Endothelial cell of hepatic sinusoid (primary cell): ENCODE results near the gene PMPCA.
"Not testable (repeated sequence)": the region's sequence is repeated elsewhere in the genome, so short reads cannot be mapped to it uniquely, and the experiment has no call there.

ENCODE experiments used
- in situ Hi-C: cut with HindIII; loops from 2 replicates; pipeline ENCODE4 v1.10.0; 2017; ENCODE audit warnings: low sequenced_read_pairs

PMPCA gene

DNA sequence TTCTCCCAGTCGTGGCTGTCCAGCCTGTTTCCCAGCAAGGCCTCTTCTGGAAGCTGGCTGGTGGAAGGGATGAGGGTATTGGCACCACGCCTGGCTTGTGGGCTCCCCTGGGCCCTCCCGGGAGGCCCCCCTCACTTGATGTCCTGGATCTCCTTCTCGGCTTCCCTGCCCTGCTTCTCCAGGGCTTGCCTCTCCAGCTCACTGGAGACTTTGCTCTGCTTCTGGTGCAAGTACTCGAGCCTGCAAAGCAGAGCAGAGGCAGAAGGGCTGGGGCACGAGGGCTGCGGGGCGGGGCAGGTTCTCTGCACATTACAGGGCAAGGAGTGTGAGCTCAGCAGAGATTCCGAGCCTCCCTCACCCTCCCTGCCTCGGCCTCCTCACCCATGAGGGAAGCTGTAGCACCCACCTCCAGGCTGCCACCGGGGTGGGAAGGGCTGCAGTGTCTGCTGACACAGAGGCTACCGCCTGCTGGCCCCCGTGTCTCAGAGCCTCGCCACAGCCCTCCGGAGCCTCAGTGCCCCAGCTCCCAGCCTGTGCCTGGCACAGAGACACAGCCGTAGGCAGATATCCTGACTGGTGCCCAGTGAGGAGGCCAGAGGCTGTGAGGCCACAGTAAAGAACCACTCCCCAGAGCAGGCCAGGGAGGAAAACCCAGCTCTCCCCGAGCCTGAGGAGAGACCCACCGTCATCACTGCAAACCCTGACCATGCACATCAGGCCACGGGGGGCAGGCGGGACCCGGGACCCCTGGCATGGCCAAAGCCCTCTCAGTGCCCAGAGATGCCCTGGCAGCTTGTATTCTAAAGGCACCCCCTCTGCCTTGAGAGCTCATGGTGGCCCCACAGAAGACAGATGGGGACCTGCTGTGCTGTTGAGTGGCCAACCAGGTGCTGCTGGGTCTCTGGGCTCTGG is 17.7 kb upstream of the PMPCA start:
- in situ Hi-C loops, result no loop called here

DNA sequence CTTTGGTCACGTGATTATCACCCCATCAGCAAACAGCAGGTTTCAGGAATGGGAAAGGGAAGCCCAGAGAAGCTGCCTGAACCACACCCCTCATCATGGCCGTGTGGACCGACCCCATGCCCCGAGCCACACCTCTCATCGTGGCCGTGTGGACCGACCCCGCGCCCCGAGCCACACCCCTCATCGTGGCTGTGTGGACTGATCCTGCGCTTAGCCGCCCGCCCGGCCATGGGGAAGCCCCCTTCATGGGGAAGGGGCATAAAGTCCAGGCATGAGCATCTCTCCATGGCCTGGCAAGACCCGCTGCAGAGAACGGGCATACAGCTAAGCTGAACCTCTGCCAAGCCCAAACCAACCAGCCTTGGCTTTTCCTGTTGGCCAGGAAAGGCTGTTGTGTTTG is 16.9 kb upstream of the PMPCA start:
- in situ Hi-C loops, result no loop called here

DNA sequence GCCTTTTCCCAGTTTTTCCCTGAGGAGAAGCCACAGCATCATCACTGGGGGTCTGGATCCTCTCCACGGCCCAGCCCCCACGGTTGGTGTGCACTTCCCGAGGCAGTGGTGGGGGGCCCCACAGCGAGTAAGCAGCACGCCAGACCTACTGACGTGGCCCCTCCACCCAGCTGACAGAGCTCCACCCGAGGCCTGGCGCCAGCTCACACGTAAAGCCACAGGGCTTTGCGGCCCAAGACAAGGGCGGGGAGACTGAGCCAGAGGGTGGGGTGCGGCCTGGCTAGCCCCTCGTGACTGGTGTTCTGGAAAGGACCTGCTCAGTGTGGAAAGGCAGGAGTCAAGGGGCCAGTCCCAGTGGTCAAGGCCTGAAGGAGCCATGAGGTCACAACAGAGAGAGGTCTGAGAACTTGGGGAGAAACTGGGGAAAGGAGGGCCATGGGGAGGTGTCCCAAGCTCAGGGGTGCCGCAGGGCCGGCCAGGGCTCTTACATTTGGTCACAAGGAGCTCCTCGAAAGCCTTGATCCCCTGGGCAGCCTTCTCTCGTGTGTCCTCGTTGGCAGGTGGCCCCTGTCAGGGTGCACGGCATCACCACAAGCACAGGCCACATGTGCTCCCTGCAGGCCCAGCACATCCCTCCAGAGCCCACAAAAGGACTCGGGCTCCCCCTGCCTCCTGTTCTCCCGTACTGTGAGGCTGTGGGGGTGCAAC is 16.0 kb upstream of the PMPCA start:
- in situ Hi-C loops, result no loop called here

DNA sequence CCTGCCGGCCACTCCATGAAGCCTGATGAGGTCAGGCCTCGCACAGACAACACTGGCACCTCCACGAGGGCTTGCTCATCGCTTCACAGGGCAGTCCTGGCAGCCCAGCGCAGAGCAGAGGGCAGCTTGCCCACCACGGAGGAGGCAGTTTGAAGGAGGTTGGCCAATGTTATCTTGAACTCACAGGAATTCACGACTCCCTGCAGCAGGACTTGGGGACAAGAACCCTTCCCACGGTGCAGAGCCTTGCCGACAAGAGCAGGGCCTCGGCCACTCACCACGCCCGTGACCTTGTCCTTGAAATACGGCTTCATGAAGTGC is 15.5 kb upstream of the PMPCA start:
- in situ Hi-C loops, result no loop called here

DNA sequence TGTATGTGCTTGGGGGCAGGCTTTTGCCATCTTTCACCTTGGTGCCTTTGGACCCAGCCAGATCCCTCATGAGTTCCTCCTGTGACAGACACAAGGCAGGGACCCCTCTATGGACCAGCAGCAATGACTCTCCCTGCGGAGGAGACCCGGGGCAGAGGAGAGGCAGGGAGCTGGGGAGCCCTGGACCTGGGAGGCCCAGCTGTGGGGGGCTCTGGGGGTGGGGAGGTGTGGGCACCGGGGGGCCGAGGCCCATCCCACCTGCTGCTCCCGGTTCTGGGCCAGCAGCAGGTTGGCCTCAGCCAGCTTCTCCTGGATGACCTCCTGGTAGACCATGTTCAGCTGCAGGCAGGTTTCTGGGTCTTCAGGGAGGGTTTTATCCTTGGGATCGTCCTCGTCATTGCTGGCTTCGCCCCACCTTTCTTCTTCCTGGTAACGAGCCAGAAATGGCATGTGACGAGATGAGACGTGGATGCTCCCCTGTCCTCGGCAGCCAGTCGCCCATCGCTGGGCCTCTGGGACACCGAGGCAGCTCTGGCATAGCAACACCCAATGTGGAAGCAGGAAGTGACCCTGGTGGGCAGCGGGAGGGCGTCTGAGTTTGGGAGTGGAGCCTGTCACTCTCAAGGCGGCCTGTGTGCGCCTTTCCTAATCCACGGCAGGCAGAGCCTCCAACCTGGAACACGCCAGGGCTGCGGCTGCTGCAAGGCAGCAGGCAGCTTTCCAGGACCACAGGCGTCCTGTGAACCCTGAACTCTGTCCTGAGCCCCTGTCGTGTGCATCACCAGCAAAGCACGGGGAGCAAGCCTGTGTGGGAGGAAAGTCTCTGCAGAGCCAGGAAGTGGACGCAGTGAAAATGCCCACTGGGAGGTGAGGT is 14.9 kb upstream of the PMPCA start:
- in situ Hi-C loops, result no loop called here

DNA sequence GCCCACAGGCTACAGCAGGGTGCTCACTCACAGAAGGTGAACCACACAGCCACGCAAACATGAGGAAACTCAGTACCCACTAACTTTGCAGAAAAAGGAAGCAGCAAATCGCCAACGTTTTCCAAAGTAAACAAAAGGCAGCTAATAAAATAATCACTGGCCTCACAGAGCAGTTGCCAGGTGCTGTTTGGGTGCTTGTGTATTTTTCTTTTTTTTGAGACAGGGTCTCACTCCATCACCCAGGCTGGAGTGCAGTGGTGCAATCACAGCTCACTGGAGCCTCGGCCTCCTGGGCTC is 14.3 kb upstream of the PMPCA start:
- in situ Hi-C loops, result no loop called here

DNA sequence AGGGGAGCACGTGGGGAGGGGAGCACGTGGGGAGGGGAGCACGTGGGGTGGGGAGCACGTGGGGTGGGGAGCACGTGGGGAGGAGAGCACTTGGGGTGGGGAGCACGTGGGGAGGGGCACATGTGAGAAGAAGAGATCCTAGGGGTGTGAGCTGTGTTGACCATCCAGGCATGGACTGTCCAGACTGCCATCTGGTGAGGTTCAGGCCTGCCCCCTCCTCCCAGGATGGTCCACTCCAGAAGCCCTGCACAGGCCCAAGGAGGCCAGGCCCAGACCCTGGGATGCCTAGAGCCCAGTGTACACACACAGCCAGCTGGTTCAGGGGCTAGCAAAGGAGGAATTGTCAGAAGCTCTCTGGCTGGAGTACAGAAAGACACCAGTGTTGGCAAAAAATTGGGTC is 12.8 kb upstream of the PMPCA start:
- in situ Hi-C loops, result no loop called here

DNA sequence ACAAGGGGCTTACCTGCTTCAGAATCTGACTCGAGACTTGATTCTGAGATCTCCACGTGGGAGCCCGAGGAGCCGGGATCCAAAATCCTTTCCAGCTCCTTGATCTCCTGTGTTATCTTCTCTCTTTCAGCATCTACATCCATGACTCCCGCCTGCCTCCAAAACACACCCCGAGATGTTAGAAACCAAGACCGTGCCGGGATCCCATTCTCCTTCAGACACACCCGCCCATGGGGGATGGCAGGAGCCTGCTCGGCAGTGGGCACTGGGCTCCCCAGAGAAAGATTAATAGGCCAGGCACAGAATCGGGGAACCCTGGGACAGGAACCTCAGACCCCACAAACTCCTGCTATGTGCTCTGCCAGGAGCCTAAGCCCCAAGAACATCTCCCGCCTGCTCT is 12.2 kb upstream of the PMPCA start:
- in situ Hi-C loops, result no loop called here

DNA sequence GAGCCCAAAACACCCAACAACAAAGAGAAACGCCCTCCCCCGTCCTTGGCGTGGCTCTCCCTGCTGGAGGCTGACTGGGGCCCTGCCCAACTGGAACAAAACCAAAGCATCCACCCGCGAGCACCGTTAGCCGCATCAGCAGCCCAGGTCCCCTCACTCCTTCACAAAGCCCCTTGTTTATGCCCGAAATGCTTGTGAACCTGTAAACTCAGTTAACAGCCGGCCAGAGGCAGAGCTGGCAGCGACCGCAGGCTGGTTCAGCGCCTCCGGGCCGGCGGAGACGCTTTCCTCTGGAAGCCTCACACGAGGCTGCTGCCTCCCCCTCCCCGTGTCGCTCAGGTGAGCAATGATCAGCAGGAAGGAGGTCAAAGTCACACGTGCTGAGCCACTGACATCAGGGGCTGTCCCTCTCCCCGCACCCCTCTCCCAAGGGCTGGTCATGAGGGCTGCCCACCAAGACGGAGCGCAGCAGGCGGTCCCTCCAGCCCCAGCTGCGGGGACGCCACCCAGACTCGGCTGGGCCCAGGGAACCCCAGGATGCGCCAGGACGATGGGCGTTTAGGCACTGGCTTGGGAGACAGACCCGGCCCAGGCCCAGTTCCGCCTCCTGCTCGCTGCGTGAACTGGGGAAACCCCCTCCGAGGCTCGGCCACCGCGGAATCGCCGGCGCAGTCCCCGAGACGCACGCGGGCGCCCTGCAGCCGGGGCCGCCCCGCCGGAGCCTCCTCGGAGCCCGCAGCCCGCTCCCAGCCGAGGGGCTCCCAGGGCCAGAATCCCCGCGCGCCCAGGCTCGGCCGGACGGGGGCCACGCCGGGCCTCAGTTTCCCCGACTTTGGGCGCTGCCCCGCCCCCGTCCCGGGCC is 11.1 kb upstream of the PMPCA start:
- in situ Hi-C loops, result no loop called here

DNA sequence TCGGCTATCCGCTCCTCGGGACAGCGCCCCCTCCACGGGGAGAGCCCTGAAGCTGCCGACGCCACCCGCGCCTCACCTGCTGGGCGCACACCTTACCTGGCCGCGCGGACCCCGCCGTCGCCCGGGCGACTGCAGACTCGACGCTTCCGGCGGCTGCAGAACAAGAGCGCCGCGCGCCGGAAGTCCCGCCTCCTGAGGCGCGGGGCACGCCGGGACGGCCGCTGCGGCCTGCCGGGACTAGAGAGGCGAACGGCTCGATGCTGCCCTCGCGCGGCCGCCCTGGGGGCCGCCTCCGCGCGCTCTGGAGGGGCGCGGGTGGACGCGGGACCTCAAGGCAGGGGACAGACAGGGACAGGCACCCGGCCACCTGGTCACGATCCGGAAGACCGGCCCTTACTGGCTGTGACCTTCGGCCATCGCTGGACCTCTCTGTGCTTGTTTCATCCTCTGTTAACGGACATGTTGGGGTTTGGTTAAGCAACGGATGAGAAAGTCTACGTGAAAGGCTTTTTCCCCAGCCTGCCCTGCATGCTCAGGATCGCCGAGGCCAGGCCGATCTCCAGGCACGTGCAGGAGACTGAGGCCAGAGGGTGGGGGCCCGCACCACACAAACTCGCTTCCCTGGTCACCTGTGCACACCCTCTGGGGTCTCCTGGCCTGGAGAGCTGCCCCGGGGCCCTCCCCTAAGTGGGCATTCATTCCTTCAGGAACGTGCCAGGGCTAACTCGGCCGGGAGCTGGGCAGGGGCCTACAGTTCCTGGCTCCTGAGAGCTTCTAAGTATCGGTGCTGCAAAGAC is 10.2 kb upstream of the PMPCA start, which contains the start of gene SNAPC4:
TSS of gene SNAPC4 (minus strand) at position 133 of the 797 bp plus-strand sequence. CDS start 1,742 bp downstream, outside the sequence.
- in situ Hi-C loops, result no loop called here

DNA sequence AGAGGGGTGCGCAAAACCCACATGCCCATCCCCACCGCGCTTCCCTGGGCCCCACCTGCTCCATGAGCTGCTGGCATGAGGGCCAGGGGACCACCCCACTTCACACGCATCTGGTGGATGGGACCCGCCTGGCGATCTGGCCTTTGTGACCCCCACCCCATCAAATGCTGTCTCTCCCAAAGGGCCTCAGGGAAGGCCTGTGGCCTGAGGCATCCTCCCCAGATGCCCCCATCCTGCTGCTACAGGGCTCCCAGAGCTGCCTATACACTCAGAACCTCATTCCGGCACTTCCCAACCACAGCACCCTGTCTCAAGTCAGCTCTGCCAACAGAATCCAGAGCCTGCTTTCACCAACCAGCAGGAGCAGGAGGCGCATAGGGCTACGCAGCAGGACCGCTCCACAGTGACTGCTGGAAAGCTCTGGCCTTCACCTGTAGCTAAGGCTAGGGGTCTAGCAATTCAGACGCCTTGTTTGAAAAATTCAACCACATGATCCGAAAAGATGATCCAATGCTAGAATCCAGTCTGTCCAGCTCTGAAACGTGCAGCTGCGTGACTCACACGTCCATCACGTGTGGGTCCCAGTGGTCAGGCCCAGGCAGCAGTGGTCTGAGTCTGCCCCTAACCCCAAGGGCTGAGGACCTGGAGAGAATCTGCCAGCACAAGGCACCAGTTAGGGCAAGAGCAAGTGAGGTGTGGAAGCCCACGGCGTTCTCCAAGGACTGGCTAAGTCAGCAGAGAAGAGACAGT is 9.1 kb upstream of the PMPCA start:
- in situ Hi-C loops, result no loop called here

DNA sequence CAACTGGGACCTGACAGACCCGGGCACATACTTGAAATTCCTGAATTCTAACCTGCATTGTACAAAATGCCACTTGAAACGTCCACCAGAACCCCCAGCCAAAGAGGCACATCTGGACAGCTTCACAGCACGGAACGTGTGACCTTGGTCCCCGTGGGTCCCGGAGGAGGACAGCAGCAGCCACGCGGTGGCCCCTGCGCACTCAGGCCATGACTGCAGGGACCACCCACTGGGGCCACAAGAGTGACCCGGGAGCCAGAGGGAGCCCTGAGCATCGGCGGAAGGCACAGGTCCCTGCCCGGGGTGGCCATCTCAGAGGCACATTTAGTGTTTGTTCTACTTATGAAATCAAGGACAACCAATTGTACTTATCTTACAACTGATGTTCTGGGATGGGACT is 8.4 kb upstream of the PMPCA start:
- in situ Hi-C loops, result no loop called here

DNA sequence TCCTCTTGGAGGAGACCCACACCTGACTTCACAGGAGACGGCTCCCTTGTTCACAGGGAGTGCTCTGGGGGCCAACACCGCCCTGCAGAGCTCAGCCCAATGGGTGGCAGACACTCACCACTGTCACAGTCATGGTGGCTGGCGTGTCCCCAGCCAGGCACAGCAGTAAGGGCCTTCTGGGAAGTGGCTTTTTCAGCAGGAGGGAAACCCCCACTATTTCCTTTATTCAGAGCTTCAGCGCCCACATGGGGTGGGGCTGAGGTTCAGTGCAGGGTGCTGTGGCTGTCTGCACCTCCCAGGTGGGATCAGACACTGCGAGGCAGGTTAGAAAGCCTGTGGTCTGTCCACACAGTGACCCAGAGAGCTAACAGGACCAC is 6.9 kb upstream of the PMPCA start:
- in situ Hi-C loops, result no loop called here

DNA sequence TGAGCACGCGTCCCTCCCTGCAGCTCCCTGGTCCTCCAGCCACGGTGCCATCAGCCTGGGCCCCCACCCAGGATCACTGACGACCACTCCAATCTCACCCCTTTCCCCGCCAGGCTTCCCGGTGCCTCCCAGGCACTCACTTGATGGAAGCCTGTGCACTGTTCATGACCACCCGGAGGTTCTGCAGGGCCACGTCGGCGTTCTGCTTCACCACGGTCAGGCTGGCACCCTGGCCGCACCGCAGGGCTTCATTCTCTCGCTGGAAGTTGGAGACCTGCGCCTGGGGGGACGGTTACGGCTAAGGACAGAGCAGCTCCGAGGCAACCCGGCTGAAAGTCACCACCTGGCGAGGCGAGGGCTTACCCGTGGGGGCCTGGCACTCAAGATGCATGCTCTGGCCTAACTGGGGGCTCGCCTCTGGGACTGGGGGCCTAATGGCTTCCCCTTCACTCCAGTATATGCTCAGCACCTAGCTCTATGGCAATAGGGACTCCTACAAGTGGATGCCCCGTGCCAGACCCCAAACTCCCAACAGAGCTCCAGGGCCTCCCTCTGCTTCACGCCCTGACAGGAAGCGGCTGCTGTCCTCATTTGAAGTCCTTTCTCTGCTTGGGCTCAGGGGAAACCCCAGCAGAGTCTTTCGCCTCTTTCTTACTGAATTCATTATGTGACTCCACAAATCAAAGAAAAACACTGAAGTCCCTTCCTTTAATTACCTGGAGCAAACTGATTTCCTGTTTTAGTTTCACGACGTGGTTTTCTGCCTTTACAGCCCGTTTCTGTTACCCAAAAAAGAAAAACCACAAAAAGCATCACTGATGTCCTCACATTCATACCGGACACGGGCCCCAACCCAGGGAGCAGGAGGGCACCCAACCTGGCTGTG is 6.3 kb upstream of the PMPCA start:
- in situ Hi-C loops, result no loop called here

DNA sequence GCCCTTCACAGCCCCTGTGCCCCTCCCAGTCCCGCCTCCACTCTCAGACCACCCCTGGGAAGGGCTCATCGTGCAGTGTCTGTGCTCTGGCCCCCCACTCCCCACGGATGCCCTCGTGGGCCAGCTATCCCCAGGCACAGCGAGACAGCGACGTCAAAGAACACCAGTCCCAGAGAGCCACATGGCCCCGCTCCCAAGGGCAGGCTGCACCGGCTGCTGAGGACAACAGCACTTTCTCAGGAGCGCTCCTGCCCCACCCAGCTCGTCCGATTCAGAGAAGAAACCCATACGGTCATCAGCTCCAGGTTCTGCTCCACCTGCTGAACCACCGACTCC is 5.7 kb upstream of the PMPCA start:
- in situ Hi-C loops, result no loop called here

DNA sequence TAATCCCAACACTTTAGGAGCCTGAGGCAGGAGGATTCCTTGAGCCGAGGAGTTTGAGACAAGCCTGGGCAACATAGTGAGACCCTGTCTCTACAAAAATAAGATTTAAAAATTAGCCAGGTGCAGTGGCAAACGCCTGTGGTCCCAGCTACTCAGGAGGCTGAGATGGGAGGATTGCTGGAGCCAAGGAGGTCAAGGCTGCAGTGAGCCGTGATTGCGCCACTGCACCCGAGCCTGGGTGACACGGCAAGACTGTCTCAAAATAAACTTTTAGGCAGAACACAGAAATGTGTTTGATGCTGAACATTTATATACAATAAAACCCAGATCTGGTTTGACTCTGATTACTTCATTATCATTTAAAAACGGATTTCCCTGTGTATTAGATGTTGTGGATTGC is 5.0 kb upstream of the PMPCA start:
- in situ Hi-C loops, result no loop called here

DNA sequence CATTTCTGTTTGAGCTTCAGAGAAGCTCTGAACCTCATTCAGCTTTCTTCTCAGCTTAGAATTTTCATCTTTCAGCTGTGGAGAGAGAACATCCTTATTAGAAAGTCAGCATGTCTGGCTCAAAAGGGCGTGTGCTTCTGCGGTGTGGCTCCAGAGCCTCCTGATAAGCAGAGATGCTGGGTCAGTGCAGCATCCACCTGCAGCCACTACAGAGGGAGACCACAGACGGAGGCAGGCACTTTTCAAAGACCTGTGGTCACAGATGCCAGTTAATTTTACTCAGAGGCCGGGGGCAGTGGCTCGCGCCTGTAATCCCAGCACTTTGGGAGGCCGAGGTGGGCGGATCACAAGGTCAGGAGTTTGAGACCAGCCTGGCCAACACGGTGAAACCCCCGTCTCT is 4.6 kb upstream of the PMPCA start:
- in situ Hi-C loops, result not testable (repeated sequence)

DNA sequence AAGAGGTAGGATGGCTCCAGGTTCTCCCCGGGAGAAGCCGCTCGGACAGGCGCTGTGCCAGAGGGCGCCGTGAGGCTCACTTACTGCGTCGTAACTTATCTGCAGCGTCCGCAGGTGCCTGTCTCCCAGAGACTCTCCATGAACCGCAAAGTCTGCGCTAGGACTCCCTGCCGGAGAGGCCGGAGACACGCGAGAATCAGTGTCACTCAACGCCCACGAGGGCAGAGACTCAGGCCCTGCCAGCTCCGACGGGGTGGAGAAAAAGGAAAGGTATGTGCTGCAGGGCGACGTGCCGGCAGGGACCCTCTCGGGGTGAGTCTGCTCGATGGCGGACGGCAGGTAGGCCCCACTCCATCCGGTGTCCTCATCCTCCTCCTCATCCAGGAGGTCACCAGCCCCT is 3.4 kb upstream of the PMPCA start:
- in situ Hi-C loops, result not testable (repeated sequence)
